NB4 (cell line): ENCODE measurements around the gene UBASH3A.

ENCODE experiments used
- DNase-seq: peaks from one replicate; pipeline ENCODE4 v3.0.0; 2010; ENCODE audit warnings: low read depth
- H3K4me3 ChIP-seq: one replicate; pipeline ENCODE4 v1.5.1; 2011; ENCODE audit warnings: mild to moderate bottlenecking, low read depth, low read length, moderate library complexity
- CTCF ChIP-seq: IDR thresholded peaks from one replicate; pipeline ENCODE4 v1.5.1; 2012; ENCODE audit warnings: low read depth, low read length
- MYC ChIP-seq: IDR thresholded peaks from 2 replicates; pipeline ENCODE4 v1.6.1; 2011; ENCODE audit warnings: low read depth, low read length
- POLR2A ChIP-seq: IDR thresholded peaks from 2 replicates; pipeline ENCODE4 v1.6.1; 2011; ENCODE audit warnings: mild to moderate bottlenecking; ENCODE audit not compliant: insufficient read length; ENCODE audit errors: extremely low read depth
- TF ChIP-seq, protein P1 (sequence below): IDR thresholded peaks from 2 replicates; pipeline ENCODE4 v1.6.1; 2011; ENCODE audit warnings: low read depth, low read length

Gene UBASH3A

DNA sequence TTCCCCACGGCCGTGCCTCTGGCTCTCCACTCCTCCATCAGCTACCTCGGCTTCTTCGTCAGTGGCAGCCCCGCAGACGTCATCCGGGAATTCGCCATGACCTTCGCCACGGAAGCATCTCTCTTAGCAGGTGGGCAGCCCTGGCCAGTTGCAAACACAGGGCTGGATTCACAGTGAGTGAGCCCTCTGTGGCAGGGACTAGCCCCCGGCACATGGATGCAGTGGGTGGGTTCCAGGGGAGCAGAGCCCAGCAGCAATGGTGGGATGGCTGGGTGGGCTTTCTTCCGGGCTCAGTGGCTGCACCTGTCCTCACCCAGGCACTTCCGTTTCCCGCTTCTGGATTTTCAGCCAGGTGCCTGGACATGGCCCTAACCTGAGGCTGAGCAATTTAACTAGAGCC, 9.4 kb downstream of the UBASH3A start:
- no peak overlapping the region for H3K4me3 ChIP-seq
- TF ChIP-seq CTCF (no peak), POLR2A (no peak), MYC (no peak)
- TF ChIP-seq, protein P1, sequence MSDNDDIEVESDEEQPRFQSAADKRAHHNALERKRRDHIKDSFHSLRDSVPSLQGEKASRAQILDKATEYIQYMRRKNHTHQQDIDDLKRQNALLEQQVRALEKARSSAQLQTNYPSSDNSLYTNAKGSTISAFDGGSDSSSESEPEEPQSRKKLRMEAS = no peak
- no peak for DNase-seq

DNA sequence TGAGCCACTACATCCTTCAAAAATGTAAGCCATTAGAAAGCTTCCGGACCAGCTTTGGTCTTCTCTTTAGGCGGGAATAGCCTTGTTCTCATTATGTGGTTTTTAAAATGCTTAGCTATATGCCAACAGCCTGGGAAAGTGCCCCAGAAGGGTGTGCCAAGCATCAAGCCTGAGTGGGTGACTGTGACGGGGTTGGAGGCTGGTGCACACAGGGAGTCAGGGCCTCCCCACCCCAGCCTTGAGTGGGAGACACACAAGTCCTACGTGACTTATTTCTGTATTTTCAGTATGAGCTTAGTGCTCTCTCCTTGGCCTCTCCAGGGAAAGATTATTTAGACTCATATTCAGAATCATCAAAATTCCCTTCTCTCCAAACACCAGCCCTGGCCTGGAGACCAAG, 9.8 kb downstream of the UBASH3A start:
- H3K4me3 ChIP-seq = no peak overlapping the region
- TF ChIP-seq POLR2A (no peak), CTCF (no peak), MYC (no peak)
- TF ChIP-seq, protein P1 = no peak
- DNase-seq = no peak

GRCh38 chr21:42414066-42414465, 10.4 kb downstream of the UBASH3A start:
- DNase-seq = no peak
- H3K4me3 ChIP-seq = no peak overlapping the region
- TF ChIP-seq, protein P1 = no peak
- TF ChIP-seq CTCF (no peak), MYC (no peak), POLR2A (no peak)

GRCh38 chr21:42414553-42414927, 10.8 kb downstream of the UBASH3A start:
- DNase-seq = no peak
- no peak for TF ChIP-seq POLR2A
- TF ChIP-seq, protein P1 = no peak
- H3K4me3 ChIP-seq = no peak overlapping the region

DNA sequence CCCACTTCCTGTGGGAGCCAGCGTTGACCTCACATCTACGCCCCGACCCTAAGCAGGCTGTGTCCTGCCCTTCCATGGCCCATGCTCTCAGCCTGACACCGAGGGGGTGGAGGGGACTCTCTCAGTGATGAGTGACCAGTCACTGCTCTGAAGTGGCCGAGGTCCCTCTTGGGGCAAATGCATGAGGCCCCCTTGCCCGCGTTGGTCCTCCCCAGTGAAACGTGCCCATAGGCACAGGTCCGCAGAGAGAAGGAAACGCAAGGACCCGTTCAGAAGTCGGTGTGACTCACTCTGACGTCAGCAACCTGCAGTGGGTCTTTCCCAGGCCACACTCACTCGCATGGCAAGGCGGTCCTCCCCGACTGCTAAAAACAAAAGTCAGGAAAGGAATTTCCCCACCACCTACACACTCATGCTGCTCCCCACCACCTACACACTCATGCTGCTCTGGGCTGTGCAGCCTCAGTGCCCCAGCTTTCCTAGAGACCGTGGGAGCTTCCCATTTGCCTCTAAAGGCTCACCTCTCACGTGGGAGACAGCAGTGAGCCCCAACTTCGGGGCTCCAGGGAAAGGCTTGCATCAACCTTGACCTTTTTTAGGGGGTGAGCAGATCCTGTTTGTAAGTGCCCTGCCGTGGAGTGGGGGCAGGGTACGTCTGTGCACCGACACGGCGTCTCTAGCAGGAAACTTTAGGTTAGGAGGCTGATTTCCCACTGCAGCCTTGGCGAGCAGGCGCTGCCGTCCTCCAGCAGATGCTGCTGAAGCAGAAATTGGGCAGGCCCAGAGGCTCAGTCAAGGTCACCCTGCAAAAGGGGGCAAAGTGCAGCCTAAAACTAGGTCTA, 11.4 kb downstream of the UBASH3A start:
- no peak for TF ChIP-seq MYC
- TF ChIP-seq CTCF = no peak
- TF ChIP-seq POLR2A = no peak
- TF ChIP-seq, protein P1 = no peak
- peak; percentile 72 for DNase-seq
- H3K4me3 ChIP-seq = no peak overlapping the region

DNA sequence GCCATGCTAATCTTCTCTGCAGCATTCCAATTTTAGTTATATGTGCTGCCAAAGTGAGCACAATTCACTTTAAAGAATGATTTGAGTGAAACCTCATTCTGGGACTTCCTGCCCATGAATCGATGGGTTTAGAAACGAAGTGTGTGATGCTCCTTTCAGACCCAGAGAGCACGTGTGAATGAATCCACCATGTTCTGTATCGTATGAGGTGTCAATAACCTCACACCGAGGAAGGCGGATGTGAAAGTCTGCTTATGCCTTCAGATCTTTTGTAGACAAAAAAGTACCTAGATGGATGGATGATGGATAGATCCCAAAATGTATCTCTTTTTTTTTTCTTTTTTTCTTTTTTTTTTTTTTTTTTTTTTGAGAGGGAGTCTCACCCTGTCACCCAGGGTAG, 13.8 kb downstream of the UBASH3A start:
- TF ChIP-seq CTCF (no peak), POLR2A (no peak), MYC (no peak)
- TF ChIP-seq, protein P1 = no peak
- no peak for DNase-seq

More for the DNA sequence above, 13.8 kb downstream of the UBASH3A start:
- no peak overlapping the region for H3K4me3 ChIP-seq
